ENCODE measurements around the gene FLYWCH2. TPM values are rescaled to one million over a fixed set of nuclear protein-coding genes. Genes with fewer than 3 reads are reported as not detected.

Gene FLYWCH2
- total RNA-seq, 2 experiments from 2014 or later, result 19.4 to 20.5 TPM

- H3K4me3 Mint-ChIP-seq, result no peak overlapping the region
- no peaks in the 10 kb centered on the region for H3K9me3 Mint-ChIP-seq
- H3K4me1 Mint-ChIP-seq, result peaks cover 10% of the 10 kb centered on the region
- no peak for DNase-seq
- no peaks in the 10 kb centered on the region for H3K36me3 Mint-ChIP-seq (ENCODE audit: low read depth)
- POLR2A ChIA-PET, result no interaction called here
- CTCF ChIA-PET, result interaction anchor here (0.7 to 2.2 kb wide), 8 partner anchors 9 to 134 kb away, joined by 3 to 9 read pairs (median 6); partner anchors contain the start of genes FLYWCH1, FLYWCH2 and SRRM2
- H3K27ac Mint-ChIP-seq, result no peak overlapping the region
- H3K27me3 Mint-ChIP-seq, result peaks cover 7% of the 10 kb centered on the region
Measured at GRCh38 chr16:2874032-2874911, 8.7 kb upstream of the FLYWCH2 start.

- Mint-ChIP-seq H3K4me3 (no peak overlapping the region), H3K27ac (no peak overlapping the region), H3K36me3 (ENCODE audit: low read depth) (no peaks in the 10 kb centered on the region), H3K9me3 (no peaks in the 10 kb centered on the region), H3K27me3 (peaks cover 7% of the 10 kb centered on the region), H3K4me1 (peaks cover 6% of the 10 kb centered on the region)
- ChIA-PET CTCF (interaction anchor here (0.7 to 2.2 kb wide), 8 partner anchors 8 to 135 kb away, joined by 3 to 9 read pairs (median 4); partner anchors contain the start of genes FLYWCH1, FLYWCH2 and SRRM2), POLR2A (no interaction called here)
- peak; percentile 79 for DNase-seq
Measured at GRCh38 chr16:2874912-2875362, 8.1 kb upstream of the FLYWCH2 start.

- CTCF ChIA-PET, result interaction anchor here (1.0 to 1.9 kb wide), 4 partner anchors 12 to 47 kb away, joined by 3 to 6 read pairs (median 4); no protein-coding TSS in a partner anchor
- peaks cover 15% of the 10 kb centered on the region for H3K4me1 Mint-ChIP-seq
- peaks cover 7% of the 10 kb centered on the region for H3K27me3 Mint-ChIP-seq
- POLR2A ChIA-PET, result interaction anchor here (5.1 kb wide), 1 partner anchor 33 kb away, joined by 28 read pairs; the partner anchor contains the start of gene FLYWCH1
- no peak for DNase-seq
- no peak overlapping the region for H3K4me3 Mint-ChIP-seq
- H3K36me3 Mint-ChIP-seq (ENCODE audit: low read depth), result no peaks in the 10 kb centered on the region
- no peaks in the 10 kb centered on the region for H3K9me3 Mint-ChIP-seq
- H3K27ac Mint-ChIP-seq, result no peak overlapping the region
Measured at GRCh38 chr16:2879854-2880508, 3.0 kb upstream of the FLYWCH2 start.

GRCh38 chr16:2881783-2882649 is 999 bp upstream of the FLYWCH2 start:
- H3K9me3 Mint-ChIP-seq, result no peaks in the 10 kb centered on the region
- H3K4me1 Mint-ChIP-seq, result peaks cover 19% of the 10 kb centered on the region
- peak overlapping the region; percentile 84 for H3K4me3 Mint-ChIP-seq
- no peaks in the 10 kb centered on the region for H3K27me3 Mint-ChIP-seq
- H3K27ac Mint-ChIP-seq, result peak overlapping the region; percentile 89
- H3K36me3 Mint-ChIP-seq (ENCODE audit: low read depth), result no peaks in the 10 kb centered on the region
- peak; percentile 51 for DNase-seq
- ChIA-PET CTCF (interaction anchor here (0.8 to 4.1 kb wide), 13 partner anchors 10 to 269 kb away, joined by 3 to 30 read pairs (median 6); no protein-coding TSS in a partner anchor), POLR2A (interaction anchor here (0.6 to 5.1 kb wide), 11 partner anchors 12 to 129 kb away, joined by 3 to 29 read pairs (median 4); partner anchors contain the start of genes FLYWCH1 and SRRM2)

- Mint-ChIP-seq H3K4me3 (peak overlapping the region; percentile 84), H3K9me3 (no peaks in the 10 kb centered on the region), H3K27ac (peak overlapping the region; percentile 71), H3K4me1 (peaks cover 19% of the 10 kb centered on the region), H3K36me3 (ENCODE audit: low read depth) (peaks cover under 1% of the 10 kb centered on the region), H3K27me3 (no peaks in the 10 kb centered on the region)
- DNase-seq, result peak; percentile 25
- CTCF ChIA-PET, result interaction anchor here (0.7 to 4.1 kb wide), 13 partner anchors 9 to 120 kb away, joined by 3 to 30 read pairs (median 7); partner anchors contain the start of genes FLYWCH1 and PKMYT1
- POLR2A ChIA-PET, result interaction anchor here (0.9 to 5.1 kb wide), 12 partner anchors 12 to 132 kb away, joined by 3 to 29 read pairs (median 6); partner anchors contain the start of gene FLYWCH1
Measured at GRCh38 chr16:2883458-2883908, 468 bp downstream of the FLYWCH2 start.

- Mint-ChIP-seq H3K27ac (peak overlapping the region; percentile 71), H3K9me3 (no peaks in the 10 kb centered on the region), H3K4me1 (peaks cover 19% of the 10 kb centered on the region), H3K4me3 (peak overlapping the region; percentile 84), H3K27me3 (no peaks in the 10 kb centered on the region), H3K36me3 (ENCODE audit: low read depth) (peaks cover 4% of the 10 kb centered on the region)
- ChIA-PET CTCF (interaction anchor here (0.6 to 4.1 kb wide), 9 partner anchors 12 to 81 kb away, joined by 3 to 30 read pairs (median 14); partner anchors contain the start of gene FLYWCH1), POLR2A (interaction anchor here (1.2 to 5.1 kb wide), 5 partner anchors 14 to 62 kb away, joined by 3 to 29 read pairs (median 11); partner anchors contain the start of gene FLYWCH1)
- DNase-seq, result no peak
Measured at GRCh38 chr16:2884041-2884451, 1.0 kb downstream of the FLYWCH2 start.

GRCh38 chr16:2894231-2894630 is 11.2 kb downstream of the FLYWCH2 start:
- ChIA-PET CTCF (no interaction called here), POLR2A (no interaction called here)
- H3K27ac Mint-ChIP-seq, result no peak overlapping the region
- H3K4me1 Mint-ChIP-seq, result no peaks in the 10 kb centered on the region
- no peaks in the 10 kb centered on the region for H3K36me3 Mint-ChIP-seq (ENCODE audit: low read depth)
- no peaks in the 10 kb centered on the region for H3K27me3 Mint-ChIP-seq
- DNase-seq, result no peak
- H3K9me3 Mint-ChIP-seq, result no peaks in the 10 kb centered on the region
- no peak overlapping the region for H3K4me3 Mint-ChIP-seq

- no peak for DNase-seq
- H3K36me3 Mint-ChIP-seq (ENCODE audit: low read depth), result no peaks in the 10 kb centered on the region
- H3K4me3 Mint-ChIP-seq, result no peak overlapping the region
- no peaks in the 10 kb centered on the region for H3K27me3 Mint-ChIP-seq
- CTCF ChIA-PET, result no interaction called here
- H3K27ac Mint-ChIP-seq, result no peak overlapping the region
- no peaks in the 10 kb centered on the region for H3K9me3 Mint-ChIP-seq
- no peaks in the 10 kb centered on the region for H3K4me1 Mint-ChIP-seq
- POLR2A ChIA-PET, result interaction anchor here (1.1 kb wide), 1 partner anchor 13 kb away, joined by 3 read pairs; the partner anchor contains the start of gene FLYWCH2
Measured at GRCh38 chr16:2895813-2896212, 12.8 kb downstream of the FLYWCH2 start.

GRCh38 chr16:2896480-2897010 is 13.5 kb downstream of the FLYWCH2 start:
- CTCF ChIA-PET, result no interaction called here
- no peak for DNase-seq
- Mint-ChIP-seq H3K9me3 (no peaks in the 10 kb centered on the region), H3K4me1 (no peaks in the 10 kb centered on the region), H3K27me3 (no peaks in the 10 kb centered on the region), H3K4me3 (no peak overlapping the region), H3K36me3 (ENCODE audit: low read depth) (no peaks in the 10 kb centered on the region), H3K27ac (no peak overlapping the region)
- POLR2A ChIA-PET, result no interaction called here

- CTCF ChIA-PET, result no interaction called here
- no peaks in the 10 kb centered on the region for H3K27me3 Mint-ChIP-seq
Measured at GRCh38 chr16:2897110-2897509, 14.1 kb downstream of the FLYWCH2 start.

GRCh38 chr16:2898831-2899563 is 16.0 kb downstream of the FLYWCH2 start:
- Mint-ChIP-seq H3K9me3 (no peaks in the 10 kb centered on the region), H3K27me3 (no peaks in the 10 kb centered on the region), H3K4me1 (peaks cover 5% of the 10 kb centered on the region), H3K27ac (no peak overlapping the region), H3K36me3 (ENCODE audit: low read depth) (no peaks in the 10 kb centered on the region), H3K4me3 (no peak overlapping the region)
- ChIA-PET POLR2A (interaction anchor here (1.2 kb wide), 1 partner anchor 13 kb away, joined by 4 read pairs; the partner anchor contains the start of gene FLYWCH1), CTCF (interaction anchor here (0.6 to 1.2 kb wide), 5 partner anchors 17 to 130 kb away, joined by 3 to 4 read pairs (median 3); partner anchors contain the start of gene FLYWCH2)
- no peak for DNase-seq

More at GRCh38 chr16:2897110-2897509, 14.1 kb downstream of the FLYWCH2 start:
- no peak for DNase-seq
- Mint-ChIP-seq H3K36me3 (ENCODE audit: low read depth) (no peaks in the 10 kb centered on the region), H3K4me3 (no peak overlapping the region), H3K9me3 (no peaks in the 10 kb centered on the region), H3K27ac (no peak overlapping the region), H3K4me1 (no peaks in the 10 kb centered on the region)
- POLR2A ChIA-PET, result no interaction called here
